ENCODE measurements around the gene GPR68. TPM values are rescaled to one million over a fixed set of nuclear protein-coding genes. Genes with fewer than 3 reads are reported as not detected.
"Not testable (repeated sequence)": the region's sequence is repeated elsewhere in the genome, so short reads cannot be mapped to it uniquely, and the experiment has no call there.

The GPR68 gene
- total and polyA plus RNA-seq, 3 experiments from 2014 or later: 14.2 to 22.7 (median 15.4) TPM

DNA sequence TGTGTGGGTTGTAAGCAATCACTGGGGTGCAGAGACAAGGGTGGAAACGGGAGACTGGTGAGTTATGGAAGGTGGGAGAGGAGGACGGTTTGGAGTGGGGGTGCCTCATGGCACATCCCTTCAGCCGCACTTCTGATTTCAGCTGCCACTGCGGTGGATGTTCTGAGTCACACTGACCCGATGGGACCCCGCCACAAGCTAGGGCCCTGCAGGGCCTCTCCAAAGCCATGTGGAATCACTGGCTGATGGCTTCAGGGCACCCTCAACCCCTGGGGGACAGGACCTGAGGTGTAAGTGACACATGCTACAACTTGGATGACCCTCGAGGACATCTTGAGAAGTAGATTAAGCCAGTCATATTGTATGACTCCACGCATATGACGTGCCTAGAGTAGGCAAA, 53.7 kb downstream of the GPR68 start:
- Histone ChIP-seq H3K36me3 (ENCODE audit: insufficient read depth, low read length) (peaks cover 40% of the 10 kb centered on the region), H3K4me3 (ENCODE audit: low read length) (no peak overlapping the region), H3K9me3 (ENCODE audit: low read length) (no peaks in the 10 kb centered on the region), H3K27ac (ENCODE audit: low read depth, low read length) (no peak overlapping the region), H3K27me3 (ENCODE audit: insufficient read depth, low read length, poor library complexity, severe bottlenecking) (no peaks in the 10 kb centered on the region), H3K4me1 (ENCODE audit: insufficient read depth, low read length) (peaks cover 14% of the 10 kb centered on the region)
- DNase-seq: no peak
- Mint-ChIP-seq H3K9me3 (no peaks in the 10 kb centered on the region), H3K36me3 (peaks cover 14 to 76% (median 30%) of the 10 kb centered on the region in 3 donors), H3K4me3 (no peak overlapping the region), H3K27ac (peak overlapping the region in 3 of 8 donors; percentile 52 to 66 (median 59)), H3K4me1 (peaks cover 20 to 27% (median 22%) of the 10 kb centered on the region in 3 donors), H3K27me3 (no peaks in the 10 kb centered on the region)
- ChIA-PET CTCF (no interaction called here), POLR2A (no interaction called here)

DNA sequence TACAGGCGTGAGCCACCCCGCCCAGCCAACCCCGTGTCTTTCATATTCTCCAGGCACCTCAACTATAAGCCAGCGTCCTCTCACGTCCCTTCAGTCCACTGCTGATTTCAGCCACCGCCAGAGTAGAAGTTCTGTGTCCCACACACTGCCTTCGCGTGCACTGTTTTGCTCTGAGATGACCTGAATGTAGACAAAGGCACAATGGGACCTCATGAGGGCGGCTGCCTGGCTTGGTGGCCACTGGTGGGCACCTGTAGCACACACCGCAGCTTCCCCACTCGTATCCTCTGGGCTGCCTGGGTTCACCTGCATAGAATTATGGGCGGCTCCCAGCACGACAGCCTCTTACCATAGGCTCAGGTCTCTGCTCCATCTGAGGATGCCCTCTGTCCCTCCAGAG, 57.2 kb downstream of the GPR68 start:
- no peaks in the 10 kb centered on the region for H3K27me3 Mint-ChIP-seq
- CTCF ChIA-PET: interaction anchor here (3.6 kb wide), 1 partner anchor 10 kb away, joined by 14 read pairs; no protein-coding TSS in a partner anchor
- no peaks in the 10 kb centered on the region for H3K9me3 Mint-ChIP-seq
- H3K4me1 Mint-ChIP-seq: peaks cover 0 to 5% (median 4%) of the 10 kb centered on the region in 3 donors
- H3K4me3 ChIP-seq (ENCODE audit: low read length): no peak overlapping the region
- peaks cover 47% of the 10 kb centered on the region for H3K36me3 ChIP-seq (ENCODE audit: insufficient read depth, low read length)
- no peak overlapping the region for H3K27ac ChIP-seq (ENCODE audit: low read depth, low read length)
- H3K4me1 ChIP-seq (ENCODE audit: insufficient read depth, low read length): no peaks in the 10 kb centered on the region
- no peaks in the 10 kb centered on the region for H3K27me3 ChIP-seq (ENCODE audit: insufficient read depth, low read length, poor library complexity, severe bottlenecking)
- no peak overlapping the region for H3K4me3 Mint-ChIP-seq
- H3K27ac Mint-ChIP-seq: no peak overlapping the region
- POLR2A ChIA-PET: no interaction called here
- DNase-seq: no peak
- H3K9me3 ChIP-seq (ENCODE audit: low read length): no peaks in the 10 kb centered on the region
- H3K36me3 Mint-ChIP-seq: peaks cover 14 to 81% (median 27%) of the 10 kb centered on the region in 3 donors

- DNase-seq: no peak
- no peaks in the 10 kb centered on the region for H3K4me1 ChIP-seq (ENCODE audit: insufficient read depth, low read length)
- no peaks in the 10 kb centered on the region for H3K27me3 ChIP-seq (ENCODE audit: insufficient read depth, low read length, poor library complexity, severe bottlenecking)
- no peaks in the 10 kb centered on the region for H3K9me3 Mint-ChIP-seq
- CTCF ChIA-PET: interaction anchor here (3.6 kb wide), 1 partner anchor 9 kb away, joined by 14 read pairs; no protein-coding TSS in a partner anchor
- H3K36me3 ChIP-seq (ENCODE audit: insufficient read depth, low read length): peaks cover 42% of the 10 kb centered on the region
- H3K9me3 ChIP-seq (ENCODE audit: low read length): no peaks in the 10 kb centered on the region
- peaks cover 13 to 78% (median 24%) of the 10 kb centered on the region in 3 donors for H3K36me3 Mint-ChIP-seq
- POLR2A ChIA-PET: interaction anchor here (0.7 kb wide), 1 partner anchor 102 kb away, joined by 3 read pairs; no protein-coding TSS in a partner anchor
- no peak overlapping the region for H3K27ac ChIP-seq (ENCODE audit: low read depth, low read length)
- peak overlapping the region in 1 of 8 donors; percentile 46 for H3K27ac Mint-ChIP-seq
- H3K4me3 Mint-ChIP-seq: no peak overlapping the region
- no peaks in the 10 kb centered on the region for H3K27me3 Mint-ChIP-seq
- H3K4me3 ChIP-seq (ENCODE audit: low read length): no peak overlapping the region
- peaks cover 0 to 3% (median 2%) of the 10 kb centered on the region in 3 donors for H3K4me1 Mint-ChIP-seq
These were observed 57.9 kb downstream of the GPR68 start for GRCh38 chr14:91186515-91187066.

DNA sequence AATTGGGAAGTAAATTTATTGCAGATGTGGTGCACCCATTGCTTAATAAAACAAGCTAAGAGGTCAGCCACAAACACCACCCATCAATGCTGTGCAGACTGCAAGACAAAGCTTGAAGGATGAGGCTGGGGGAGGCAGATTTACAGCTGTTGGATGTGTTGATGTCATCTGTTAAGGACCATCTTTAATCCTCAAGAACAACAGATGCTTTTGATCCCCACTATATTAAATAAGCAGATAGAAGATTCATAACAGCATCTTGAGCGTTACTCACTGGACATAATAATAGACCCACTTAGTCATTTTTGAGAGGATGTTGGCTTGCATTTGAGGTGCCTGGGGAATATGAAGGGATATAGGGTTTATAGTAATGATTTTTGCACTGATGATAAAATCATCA, 58.8 kb downstream of the GPR68 start:
- Mint-ChIP-seq H3K27ac (peak overlapping the region in 1 of 8 donors; percentile 36), H3K4me1 (peaks cover 0 to 2% (median 0%) of the 10 kb centered on the region in 3 donors), H3K27me3 (no peaks in the 10 kb centered on the region), H3K9me3 (no peaks in the 10 kb centered on the region), H3K36me3 (peaks cover 6 to 78% (median 21%) of the 10 kb centered on the region in 3 donors), H3K4me3 (no peak overlapping the region)
- Histone ChIP-seq H3K27ac (ENCODE audit: low read depth, low read length) (no peak overlapping the region), H3K36me3 (ENCODE audit: insufficient read depth, low read length) (peaks cover 33% of the 10 kb centered on the region), H3K27me3 (ENCODE audit: insufficient read depth, low read length, poor library complexity, severe bottlenecking) (no peaks in the 10 kb centered on the region), H3K4me1 (ENCODE audit: insufficient read depth, low read length) (no peaks in the 10 kb centered on the region), H3K4me3 (ENCODE audit: low read length) (no peak overlapping the region), H3K9me3 (ENCODE audit: low read length) (no peaks in the 10 kb centered on the region)
- no peak for DNase-seq
- CTCF ChIA-PET: interaction anchor here (1.1 to 2.4 kb wide), 2 partner anchors 12 to 57 kb away, joined by 3 to 15 read pairs; no protein-coding TSS in a partner anchor
- POLR2A ChIA-PET: interaction anchor here (0.5 kb wide), 1 partner anchor 8 kb away, joined by 4 read pairs; no protein-coding TSS in a partner anchor

GRCh38 chr14:91184559-91184958, 59.9 kb downstream of the GPR68 start:
- Histone ChIP-seq H3K9me3 (ENCODE audit: low read length) (no peaks in the 10 kb centered on the region), H3K36me3 (ENCODE audit: insufficient read depth, low read length) (peaks cover 28% of the 10 kb centered on the region), H3K27ac (ENCODE audit: low read depth, low read length) (no peak overlapping the region), H3K4me1 (ENCODE audit: insufficient read depth, low read length) (no peaks in the 10 kb centered on the region), H3K4me3 (ENCODE audit: low read length) (no peak overlapping the region), H3K27me3 (ENCODE audit: insufficient read depth, low read length, poor library complexity, severe bottlenecking) (no peaks in the 10 kb centered on the region)
- Mint-ChIP-seq H3K4me1 (no peaks in the 10 kb centered on the region), H3K9me3 (no peaks in the 10 kb centered on the region), H3K36me3 (peaks cover 0 to 74% (median 16%) of the 10 kb centered on the region in 3 donors), H3K4me3 (no peak overlapping the region), H3K27ac (peak overlapping the region in 1 of 8 donors; percentile 64), H3K27me3 (no peaks in the 10 kb centered on the region)
- DNase-seq: no peak
- CTCF ChIA-PET: interaction anchor here (0.7 to 2.4 kb wide), 2 partner anchors 11 to 17 kb away, joined by 3 to 15 read pairs; no protein-coding TSS in a partner anchor
- POLR2A ChIA-PET: no interaction called here

DNA sequence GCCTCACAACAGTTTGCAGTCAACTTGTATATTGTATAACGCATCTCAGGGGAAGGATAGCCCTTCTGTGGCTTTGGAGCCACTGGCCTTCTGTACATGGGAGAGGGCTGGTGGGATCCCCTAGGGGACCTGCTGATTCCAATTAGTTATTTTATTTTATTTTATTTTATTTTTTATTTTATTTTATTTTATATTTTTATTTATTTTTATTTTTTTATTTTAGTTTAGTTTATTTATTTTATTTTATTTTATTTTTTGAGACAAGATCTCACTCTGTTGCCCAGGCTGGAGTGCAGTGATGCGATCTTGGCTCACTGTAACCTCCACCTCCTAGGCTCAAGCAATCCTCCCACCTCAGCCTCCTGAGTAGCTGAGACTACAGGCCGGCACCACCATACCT, 61.8 kb downstream of the GPR68 start:
- Mint-ChIP-seq H3K36me3 (peaks cover 0 to 64% (median 9%) of the 10 kb centered on the region in 3 donors), H3K27ac (peak overlapping the region in 1 of 8 donors; percentile 87)
- H3K4me3 ChIP-seq (ENCODE audit: low read length); H3K9me3 Mint-ChIP-seq; H3K4me3 Mint-ChIP-seq; H3K9me3 ChIP-seq (ENCODE audit: low read length); H3K4me1 ChIP-seq (ENCODE audit: insufficient read depth, low read length); H3K27me3 Mint-ChIP-seq; CTCF ChIA-PET; H3K27ac ChIP-seq (ENCODE audit: low read depth, low read length); H3K4me1 Mint-ChIP-seq; DNase-seq; H3K27me3 ChIP-seq (ENCODE audit: insufficient read depth, low read length, poor library complexity, severe bottlenecking): not testable (repeated sequence)
- POLR2A ChIA-PET: interaction anchor here (0.6 kb wide), 1 partner anchor 289 kb away, joined by 3 read pairs; no protein-coding TSS in a partner anchor
- peaks cover 14% of the 10 kb centered on the region for H3K36me3 ChIP-seq (ENCODE audit: insufficient read depth, low read length)

Other genes starting within 250 kb of the GPR68 start
- gene RPS6KA5, start 184.1 kb downstream of the GPR68 start, total RNA-seq: 10 to 100 TPM; 17.7 to 19.9 TPM
- 21.3 TPM for gene RPS6KA5, start 184.1 kb downstream of the GPR68 start, polyA plus RNA-seq
- gene DGLUCY, start 130.6 kb downstream of the GPR68 start, total RNA-seq: 10 to 100 TPM; 45.3 to 48.7 TPM
- 55.5 TPM for gene DGLUCY, start 130.6 kb downstream of the GPR68 start, polyA plus RNA-seq
- gene CCDC88C, start 173.1 kb upstream of the GPR68 start, total RNA-seq: 10 to 100 TPM; 71.7 to 74.1 TPM
- 42.3 TPM for gene CCDC88C, start 173.1 kb upstream of the GPR68 start, polyA plus RNA-seq

Measured in CD8-positive, alpha-beta memory T cell (primary cell).